ENCODE data around the gene RALA.
A peak's percentile ranks its signal among the peaks of the same experiment; 100 is the strongest.

RALA gene

GRCh38 chr7:39613577-39613976 lies 9.8 kb upstream of the RALA start:
- no peak for DNase-seq (ENCODE audit: low read depth in 2 of 2)

- no peak for DNase-seq (ENCODE audit: low read depth in 2 of 2)
Observed at GRCh38 chr7:39614299-39614698, 9.1 kb upstream of the RALA start.

- no peak for DNase-seq (ENCODE audit: low read depth in 2 of 2)
Observed at GRCh38 chr7:39615350-39615975, 7.9 kb upstream of the RALA start.

- no peak for DNase-seq (ENCODE audit: low read depth in 2 of 2)
Observed at GRCh38 chr7:39616138-39616537, 7.2 kb upstream of the RALA start.

GRCh38 chr7:39617005-39617404 lies 6.4 kb upstream of the RALA start:
- DNase-seq (ENCODE audit: low read depth in 2 of 2), result no peak

GRCh38 chr7:39618868-39619267 lies 4.5 kb upstream of the RALA start:
- DNase-seq (ENCODE audit: low read depth in 2 of 2), result no peak

- DNase-seq (ENCODE audit: low read depth in 2 of 2), result no peak
Observed at GRCh38 chr7:39620486-39620885, 2.9 kb upstream of the RALA start.

- DNase-seq (ENCODE audit: low read depth in 2 of 2), result no peak
Observed at GRCh38 chr7:39621261-39621660, 2.1 kb upstream of the RALA start.

GRCh38 chr7:39621784-39622411 lies 1.5 kb upstream of the RALA start:
- DNase-seq (ENCODE audit: low read depth in 2 of 2), result no peak

- DNase-seq (ENCODE audit: low read depth in 2 of 2), result no peak
Observed at GRCh38 chr7:39622609-39623008, 763 bp upstream of the RALA start.

GRCh38 chr7:39623732-39624441 lies 515 bp downstream of the RALA start:
- no peak for DNase-seq (ENCODE audit: low read depth in 2 of 2)

GRCh38 chr7:39624442-39624807 lies 1.1 kb downstream of the RALA start:
- no peak for DNase-seq (ENCODE audit: low read depth in 2 of 2)

- DNase-seq (ENCODE audit: low read depth in 2 of 2), result no peak
Observed at GRCh38 chr7:39624935-39625694, 1.7 kb downstream of the RALA start.

- no peak for DNase-seq (ENCODE audit: low read depth in 2 of 2)
Observed at GRCh38 chr7:39631736-39632308, 8.4 kb downstream of the RALA start.

GRCh38 chr7:39633563-39634477 lies 10.4 kb downstream of the RALA start:
- peak in 1 of 2 donors; percentile 7 for DNase-seq (ENCODE audit: low read depth in 2 of 2)

- no peak for DNase-seq (ENCODE audit: low read depth in 2 of 2)
Observed at GRCh38 chr7:39634478-39634805, 11.1 kb downstream of the RALA start.

- DNase-seq (ENCODE audit: low read depth in 2 of 2), result no peak
Observed at GRCh38 chr7:39637400-39637799, 14.0 kb downstream of the RALA start.

- DNase-seq (ENCODE audit: low read depth in 2 of 2), result no peak
Observed at GRCh38 chr7:39637963-39638485, 14.7 kb downstream of the RALA start.

GRCh38 chr7:39642896-39643295 lies 19.5 kb downstream of the RALA start:
- DNase-seq (ENCODE audit: low read depth in 2 of 2), result no peak

- DNase-seq (ENCODE audit: low read depth in 2 of 2), result no peak
Observed at GRCh38 chr7:39644170-39644569, 20.8 kb downstream of the RALA start.

All from activated CD8-positive, alpha-beta memory T cell treated with anti-CD3 and anti-CD28 coated beads for 4 hours (primary cell).